Thyroid gland (tissue), 4 donors: ENCODE measurements around the gene ZC3H8. TPM values are rescaled to one million over a fixed set of nuclear protein-coding genes. Genes with fewer than 3 reads are reported as not detected.
A peak's percentile ranks its signal among the peaks of the same experiment; 100 is the strongest.

Source experiments
- DNase-seq, 2 donors: peaks; one replicate each; pipeline ENCODE4 v3.0.0-alpha.2; 2019
- H3K27ac ChIP-seq, 3 donors: fragments of 200-600 bp; sonication (generic); 1 replicate in 2 of 3; 2 replicates in 1 of 3; pipeline ENCODE4 v1.5.1; 2016 to 2019; ENCODE audit warnings: mild to moderate bottlenecking in 1 of 3, moderate library complexity in 1 of 3
- H3K27me3 ChIP-seq: fragments of 200-600 bp; sonication (generic); one replicate; pipeline ENCODE4 v1.5.1; 2019
- H3K36me3 ChIP-seq, 2 donors: fragments of 200-600 bp; sonication (generic); one replicate each; pipeline ENCODE4 v1.5.1; 2016 to 2019
- H3K4me1 ChIP-seq, 2 donors: fragments of 200-600 bp; sonication (generic); one replicate each; pipeline ENCODE4 v1.5.1; 2017 to 2019
- H3K4me3 ChIP-seq, 3 donors: fragments of 200-600 bp; sonication (generic); replicated peaks in 1 of 3; 1 replicate in 2 of 3; 2 replicates in 1 of 3; pipeline ENCODE4 v1.5.1; 2016; ENCODE audit warnings: mild to moderate bottlenecking in 1 of 3
- H3K9me3 ChIP-seq: fragments of 200-600 bp; sonication (generic); one replicate; pipeline ENCODE4 v1.5.1; 2017
- CTCF ChIP-seq, 6 experiments: fragments of 200-600 bp in 3 of 6; fragments of 450-650 bp in 3 of 6; sonication (generic) in 3 of 6; IDR thresholded peaks; one replicate each; pipeline ENCODE4 v1.5.1; 2016 to 2019; ENCODE audit warnings: antibody characterized with exemption in 6 of 6, mild to moderate bottlenecking in 2 of 6, inconsistent platforms in 1 of 6, moderate library complexity in 1 of 6
- POLR2A ChIP-seq, 2 donors: fragments of 450-650 bp; IDR thresholded peaks; one replicate each; pipeline ENCODE4 v1.6.1; 2017; ENCODE audit warnings: antibody characterized with exemption in 2 of 2, mild to moderate bottlenecking in 2 of 2, moderate library complexity in 1 of 2
- WGBS, 2 donors: methylation state at CpG; one replicate each; pipeline ENCODE4 v1.1.5; 2017; 5-methylcytosine and 5-hydroxymethylcytosine counted together
- intact Hi-C: fragments of 100-400 bp; cut with DNase I; formaldehyde crosslinking; loops from one replicate; pipeline ENCODE4 v1.15.1; 2023
- total RNA-seq, 4 donors: library from RNA; depleted of rRNA; stranded (reverse); fragments of >200 nt; gene quantifications; one replicate each; pipeline ENCODE4 v1.2.3, GENCODE V29; 2016

Gene ZC3H8
- total RNA-seq, 4 donors from 2014 or later, result 26.9 to 68.1 (median 43.1) TPM

GRCh38 chr2:112272669-112273068 lies 17.8 kb upstream of the ZC3H8 start:
- no peaks in the 10 kb centered on the region for H3K9me3 ChIP-seq
- no peaks in the 10 kb centered on the region for H3K27me3 ChIP-seq
- H3K4me1 ChIP-seq, result peaks cover 11 to 13% of the 10 kb centered on the region in 2 donors
- H3K36me3 ChIP-seq, result no peaks in the 10 kb centered on the region
- intact Hi-C loops, result no loop called here
- H3K4me3 ChIP-seq, result no peak overlapping the region
- DNase-seq, result no peak
- H3K27ac ChIP-seq, result no peak overlapping the region
- TF ChIP-seq POLR2A (IDR thresholded peaks at IDR 0.05), result no peak
- no peak for TF ChIP-seq CTCF (IDR thresholded peaks at IDR 0.05)
- 85 to 92% methylated on average over 5 of the region's 5 CpGs for WGBS, 2 donors

GRCh38 chr2:112268547-112268946 lies 13.7 kb upstream of the ZC3H8 start:
- Histone ChIP-seq H3K9me3 (no peaks in the 10 kb centered on the region), H3K27me3 (no peaks in the 10 kb centered on the region), H3K4me1 (no peaks in the 10 kb centered on the region), H3K4me3 (no peak overlapping the region), H3K27ac (no peak overlapping the region), H3K36me3 (no peaks in the 10 kb centered on the region)
- DNase-seq, result no peak
- TF ChIP-seq CTCF (IDR thresholded peaks at IDR 0.05) (no peak), POLR2A (IDR thresholded peaks at IDR 0.05) (no peak)
- 93 to 95% methylated on average over 1 of the region's 1 CpG for WGBS, 2 donors
- intact Hi-C loops, result no loop called here

- Histone ChIP-seq H3K36me3 (no peaks in the 10 kb centered on the region), H3K9me3 (no peaks in the 10 kb centered on the region), H3K4me1 (no peaks in the 10 kb centered on the region), H3K4me3 (no peak overlapping the region), H3K27ac (no peak overlapping the region), H3K27me3 (no peaks in the 10 kb centered on the region)
- no peak for DNase-seq
- intact Hi-C loops, result loop anchor here (5.0 kb wide), 1 partner anchor 174 kb away; no protein-coding TSS in a partner anchor
- TF ChIP-seq CTCF (IDR thresholded peaks at IDR 0.05) (no peak), POLR2A (IDR thresholded peaks at IDR 0.05) (no peak)
Observed at GRCh38 chr2:112262876-112263275, 8.0 kb upstream of the ZC3H8 start.

GRCh38 chr2:112260295-112260625 lies 5.4 kb upstream of the ZC3H8 start:
- TF ChIP-seq POLR2A (IDR thresholded peaks at IDR 0.05) (no peak), CTCF (IDR thresholded peaks at IDR 0.05) (no peak)
- no peak for DNase-seq
- Histone ChIP-seq H3K27me3 (no peaks in the 10 kb centered on the region), H3K4me1 (peaks cover 2 to 3% of the 10 kb centered on the region in 2 donors), H3K4me3 (no peak overlapping the region), H3K9me3 (no peaks in the 10 kb centered on the region), H3K36me3 (no peaks in the 10 kb centered on the region), H3K27ac (no peak overlapping the region)
- intact Hi-C loops, result loop anchor here (5.0 kb wide), 1 partner anchor 177 kb away; no protein-coding TSS in a partner anchor
- 95 to 100% methylated on average over 3 of the region's 3 CpGs for WGBS, 2 donors

GRCh38 chr2:112259509-112260294 lies 4.9 kb upstream of the ZC3H8 start:
- no peaks in the 10 kb centered on the region for H3K27me3 ChIP-seq
- DNase-seq, result peak; percentile 82 to 87
- no peak overlapping the region for H3K27ac ChIP-seq
- H3K4me1 ChIP-seq, result peaks cover 3 to 4% of the 10 kb centered on the region in 2 donors
- TF ChIP-seq POLR2A (IDR thresholded peaks at IDR 0.05) (no peak), CTCF (IDR thresholded peaks at IDR 0.05) (peak; percentile 85 to 96 (median 92))
- H3K36me3 ChIP-seq, result no peaks in the 10 kb centered on the region
- H3K9me3 ChIP-seq, result no peaks in the 10 kb centered on the region
- WGBS, 2 donors, result 19 to 21% methylated on average over 15 of the region's 15 CpGs
- intact Hi-C loops, result loop anchor here (5.0 kb wide), 2 partner anchors 137 to 178 kb away; no protein-coding TSS in a partner anchor
- no peak overlapping the region for H3K4me3 ChIP-seq
